Small intestine (tissue), 7 donors: ENCODE data around the gene RNPEPL1. TPM values are rescaled to one million over a fixed set of nuclear protein-coding genes. Genes with fewer than 3 reads are reported as not detected.

Source experiments
- DNase-seq, 2 donors: peaks; one replicate each; pipeline versions ENCODE4 v3.0.0 to v3.0.0-alpha.2; 2013
- FAIRE-seq: peaks from 2 replicates; lab custom pipeline; 2012; peaks lifted over from hg19 to GRCh38; lab: Jason Lieb, UNC
- H3K27ac ChIP-seq, 3 donors: one replicate each; pipeline ENCODE4 v1.5.1; 2013; ENCODE audit warnings: low read length in 2 of 3, mild to moderate bottlenecking in 2 of 3, control low read depth in 1 of 3, inconsistent platforms in 1 of 3, low read depth in 1 of 3, moderate library complexity in 1 of 3
- H3K27me3 ChIP-seq, 3 donors: one replicate each; pipeline ENCODE4 v1.6.1; 2013; ENCODE audit warnings: low read length in 3 of 3, inconsistent platforms in 1 of 3; ENCODE audit not compliant: control insufficient read depth in 3 of 3, insufficient read depth in 3 of 3
- H3K36me3 ChIP-seq, 3 donors: one replicate each; pipeline ENCODE4 v1.6.1; 2013; ENCODE audit warnings: low read length in 3 of 3, inconsistent platforms in 1 of 3, low read depth in 1 of 3, mild to moderate bottlenecking in 1 of 3, moderate library complexity in 1 of 3; ENCODE audit not compliant: control insufficient read depth in 3 of 3, insufficient read depth in 2 of 3
- H3K4me1 ChIP-seq, 3 donors: one replicate each; pipeline ENCODE4 v1.6.1; 2013; ENCODE audit warnings: low read length in 2 of 3, inconsistent platforms in 1 of 3, low read depth in 1 of 3, mild to moderate bottlenecking in 1 of 3, moderate library complexity in 1 of 3; ENCODE audit not compliant: control insufficient read depth in 3 of 3, insufficient read depth in 2 of 3
- H3K4me3 ChIP-seq, 3 donors: one replicate each; pipeline ENCODE4 v1.5.1; 2013; ENCODE audit warnings: low read length in 3 of 3, control low read depth in 1 of 3, inconsistent platforms in 1 of 3, low read depth in 1 of 3, mild to moderate bottlenecking in 1 of 3, moderate library complexity in 1 of 3
- H3K9me3 ChIP-seq, 2 donors: one replicate each; pipeline ENCODE4 v1.6.1; 2013; ENCODE audit warnings: low read depth in 1 of 2, low read length in 1 of 2; ENCODE audit not compliant: control insufficient read depth in 2 of 2, insufficient read depth in 1 of 2
- WGBS, 3 donors: extraction: QIAGEN DNeasy Blood & Tissue Kit; methylation state at CpG; one replicate each; pipeline ENCODE4 v1.1.7; 2013; 5-methylcytosine and 5-hydroxymethylcytosine counted together
- polyA plus RNA-seq, 4 donors: library from polyadenylated mRNA; stranded (reverse) in 3 of 4; unstranded in 1 of 4; fragments of 200-250 nt in 3 of 4; fragments of 120-200 nt in 1 of 4; gene quantifications; one replicate each; pipeline versions ENCODE4 v1.2.1 to v1.2.3, GENCODE V29; 2013
- donor health status: healthy with polysubstance abuse.
- donor health status: control.
- donor health status: control.
- donor health status: Bipolar disorder and iron deficiency.
- donor health status: healthy.

The RNPEPL1 gene
- polyA plus RNA-seq, 4 donors = 63.6 to 149 (median 115) TPM

- 96 to 97% (median 97%) methylated on average over 32 of the region's 32 CpGs for WGBS, 3 donors
- DNase-seq (no peak), FAIRE-seq (no peak)
- H3K4me1 ChIP-seq = no peaks in the 10 kb centered on the region
- H3K9me3 ChIP-seq = peaks cover 0 to 36% of the 10 kb centered on the region in 2 donors
- H3K27ac ChIP-seq = no peak overlapping the region
- no peak overlapping the region for H3K4me3 ChIP-seq
- H3K36me3 ChIP-seq = peaks cover 3 to 42% (median 6%) of the 10 kb centered on the region in 3 donors
- peaks cover 0 to 18% (median 0%) of the 10 kb centered on the region in 3 donors for H3K27me3 ChIP-seq
Measured at GRCh38 chr2:240523451-240524281, 44.6 kb upstream of the RNPEPL1 start.

GRCh38 chr2:240524963-240525718 lies 43.1 kb upstream of the RNPEPL1 start:
- FAIRE-seq = no peak
- peaks cover 0 to 5% (median 0%) of the 10 kb centered on the region in 3 donors for H3K27me3 ChIP-seq
- H3K36me3 ChIP-seq = peaks cover 2 to 54% (median 6%) of the 10 kb centered on the region in 3 donors
- DNase-seq = no peak
- 81 to 94% (median 87%) methylated on average over 8 of the region's 8 CpGs for WGBS, 3 donors
- peaks cover 0 to 48% of the 10 kb centered on the region in 2 donors for H3K9me3 ChIP-seq
- H3K4me3 ChIP-seq = no peak overlapping the region
- no peaks in the 10 kb centered on the region for H3K4me1 ChIP-seq
- no peak overlapping the region for H3K27ac ChIP-seq

- Histone ChIP-seq H3K27me3 (no peaks in the 10 kb centered on the region), H3K9me3 (peaks cover 0 to 54% of the 10 kb centered on the region in 2 donors), H3K4me1 (no peaks in the 10 kb centered on the region), H3K27ac (no peak overlapping the region), H3K4me3 (no peak overlapping the region), H3K36me3 (peaks cover 2 to 59% (median 6%) of the 10 kb centered on the region in 3 donors)
- no peak for DNase-seq
- WGBS, 3 donors = 97 to 100% (median 98%) methylated on average over 6 of the region's 6 CpGs
- FAIRE-seq = no peak
Measured at GRCh38 chr2:240525802-240526201, 42.5 kb upstream of the RNPEPL1 start.

- Histone ChIP-seq H3K4me1 (no peaks in the 10 kb centered on the region), H3K27me3 (no peaks in the 10 kb centered on the region), H3K9me3 (peaks cover 0 to 56% of the 10 kb centered on the region in 2 donors), H3K4me3 (no peak overlapping the region), H3K27ac (no peak overlapping the region), H3K36me3 (peaks cover 2 to 59% (median 6%) of the 10 kb centered on the region in 3 donors)
- FAIRE-seq (no peak), DNase-seq (no peak)
- 87 to 91% (median 90%) methylated on average over 4 of the region's 4 CpGs for WGBS, 3 donors
Measured at GRCh38 chr2:240526521-240526920, 41.8 kb upstream of the RNPEPL1 start.

GRCh38 chr2:240527153-240527750 lies 41.0 kb upstream of the RNPEPL1 start:
- H3K4me1 ChIP-seq = no peaks in the 10 kb centered on the region
- 88 to 94% (median 93%) methylated on average over 3 of the region's 3 CpGs for WGBS, 3 donors
- H3K4me3 ChIP-seq = no peak overlapping the region
- H3K36me3 ChIP-seq = peaks cover 2 to 59% (median 6%) of the 10 kb centered on the region in 3 donors
- no peak overlapping the region for H3K27ac ChIP-seq
- no peaks in the 10 kb centered on the region for H3K27me3 ChIP-seq
- DNase-seq (no peak), FAIRE-seq (no peak)
- peaks cover 0 to 60% of the 10 kb centered on the region in 2 donors for H3K9me3 ChIP-seq

- WGBS, 3 donors = 85 to 95% (median 92%) methylated on average over 13 of the region's 13 CpGs
- Histone ChIP-seq H3K4me1 (no peaks in the 10 kb centered on the region), H3K27ac (no peak overlapping the region), H3K4me3 (no peak overlapping the region), H3K9me3 (peaks cover 0 to 62% of the 10 kb centered on the region in 2 donors), H3K36me3 (peaks cover 2 to 51% (median 2%) of the 10 kb centered on the region in 3 donors), H3K27me3 (no peaks in the 10 kb centered on the region)
- FAIRE-seq = no peak
- DNase-seq = no peak
Measured at GRCh38 chr2:240528406-240529040, 39.8 kb upstream of the RNPEPL1 start.

- 96 to 98% (median 97%) methylated on average over 16 of the region's 16 CpGs for WGBS, 3 donors
- peaks cover 2 to 48% (median 2%) of the 10 kb centered on the region in 3 donors for H3K36me3 ChIP-seq
- H3K4me1 ChIP-seq = no peaks in the 10 kb centered on the region
- H3K27me3 ChIP-seq = no peaks in the 10 kb centered on the region
- DNase-seq (no peak), FAIRE-seq (no peak)
- H3K9me3 ChIP-seq = peaks cover 0 to 58% of the 10 kb centered on the region in 2 donors
- H3K4me3 ChIP-seq = no peak overlapping the region
- no peak overlapping the region for H3K27ac ChIP-seq
Measured at GRCh38 chr2:240529344-240529999, 38.8 kb upstream of the RNPEPL1 start.
